ENCODE results near the gene SELENOK.

SELENOK gene

DNA sequence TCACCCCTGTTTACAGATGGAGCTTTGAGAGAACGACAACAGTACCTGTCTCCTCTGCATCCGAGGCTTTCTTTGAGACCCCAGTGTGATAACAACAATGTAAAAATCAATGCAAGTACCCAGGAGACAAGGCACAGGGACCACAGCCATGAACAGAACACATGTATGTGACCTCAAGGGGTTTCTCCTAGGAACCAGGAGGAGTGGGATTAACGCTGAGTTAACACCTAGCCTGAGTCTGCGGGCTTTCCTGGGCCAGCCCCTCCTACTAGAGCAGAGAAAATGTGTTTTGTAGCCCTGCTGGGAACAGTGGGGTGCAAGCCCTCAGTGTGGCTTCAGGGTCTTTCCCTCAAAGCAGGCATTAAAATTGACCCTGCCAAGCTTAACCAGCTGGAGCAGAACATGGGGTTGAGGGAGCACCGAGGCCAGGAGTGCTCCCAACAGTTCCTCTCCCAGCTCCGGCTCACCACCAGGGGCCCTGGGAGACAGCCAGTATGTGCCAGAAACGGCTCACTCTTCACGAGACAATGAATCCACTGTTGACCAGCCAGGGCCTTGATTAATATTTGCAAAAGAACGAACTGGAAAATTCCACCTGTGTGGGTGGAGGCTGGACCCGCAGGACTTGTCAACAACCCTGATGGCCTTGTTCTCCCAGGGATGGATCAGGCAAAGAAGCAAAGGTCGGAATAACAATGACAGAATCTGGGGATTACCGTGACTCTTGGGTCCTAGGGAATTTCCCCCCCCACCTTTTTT lies 49.0 kb downstream of the SELENOK start:
- TF ChIP-seq SUZ12 (IDR thresholded peaks at IDR 0.05; ENCODE audit: extremely low read depth, insufficient read depth, insufficient read length), result no peak
- TF ChIP-seq YY1 (IDR thresholded peaks at IDR 0.05; ENCODE audit: insufficient read depth, insufficient read length), result no peak
- TF ChIP-seq ZNF274 (IDR thresholded peaks at IDR 0.05; ENCODE audit: low read depth, low read length), result no peak
- Histone ChIP-seq H3K4me3 (ENCODE audit: insufficient read length, low read depth) (no peak overlapping the region), H3K9me3 (ENCODE audit: insufficient read depth, low read length) (no peaks in the 10 kb centered on the region), H3K27me3 (ENCODE audit: insufficient read depth, insufficient read length) (peaks cover 8% of the 10 kb centered on the region), H3K4me1 (ENCODE audit: insufficient read depth, insufficient read length) (peaks cover 26% of the 10 kb centered on the region), H3K9ac (ENCODE audit: insufficient read length, low read depth) (peak overlapping the region; percentile 39), H3K36me3 (ENCODE audit: insufficient read depth, insufficient read length, low read length) (peaks cover 22% of the 10 kb centered on the region)
- DNase-seq (ENCODE audit: low read depth, low spot score), result no peak

DNA sequence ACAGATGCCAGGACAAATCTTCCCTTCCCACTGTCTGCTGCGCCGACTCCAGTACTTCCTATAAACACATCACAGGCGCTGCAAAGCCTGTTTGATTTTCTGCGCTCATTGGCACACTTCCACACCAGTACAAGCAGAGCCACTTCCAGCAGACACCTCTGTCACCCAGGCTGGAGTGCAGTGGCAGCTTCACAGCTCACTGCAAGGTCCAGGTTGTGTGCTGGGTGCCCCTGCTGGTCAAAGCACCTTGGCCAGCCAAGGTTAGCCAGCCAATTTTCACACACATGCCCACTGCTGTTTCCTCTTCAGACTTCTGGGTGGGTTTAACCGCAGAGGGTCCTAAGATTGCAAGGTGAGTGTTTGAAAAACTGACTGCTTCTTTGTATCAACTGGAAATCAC lies 50.4 kb downstream of the SELENOK start:
- Histone ChIP-seq H3K27me3 (ENCODE audit: insufficient read depth, insufficient read length) (no peaks in the 10 kb centered on the region), H3K4me3 (ENCODE audit: insufficient read length, low read depth) (no peak overlapping the region), H3K9me3 (ENCODE audit: insufficient read depth, low read length) (no peaks in the 10 kb centered on the region), H3K9ac (ENCODE audit: insufficient read length, low read depth) (no peak overlapping the region), H3K4me1 (ENCODE audit: insufficient read depth, insufficient read length) (peaks cover 26% of the 10 kb centered on the region), H3K36me3 (ENCODE audit: insufficient read depth, insufficient read length, low read length) (peaks cover 26% of the 10 kb centered on the region)
- DNase-seq (ENCODE audit: low read depth, low spot score), result no peak
- TF ChIP-seq SUZ12 (IDR thresholded peaks at IDR 0.05; ENCODE audit: extremely low read depth, insufficient read depth, insufficient read length) (no peak), YY1 (IDR thresholded peaks at IDR 0.05; ENCODE audit: insufficient read depth, insufficient read length) (no peak), ZNF274 (IDR thresholded peaks at IDR 0.05; ENCODE audit: low read depth, low read length) (no peak)

DNA sequence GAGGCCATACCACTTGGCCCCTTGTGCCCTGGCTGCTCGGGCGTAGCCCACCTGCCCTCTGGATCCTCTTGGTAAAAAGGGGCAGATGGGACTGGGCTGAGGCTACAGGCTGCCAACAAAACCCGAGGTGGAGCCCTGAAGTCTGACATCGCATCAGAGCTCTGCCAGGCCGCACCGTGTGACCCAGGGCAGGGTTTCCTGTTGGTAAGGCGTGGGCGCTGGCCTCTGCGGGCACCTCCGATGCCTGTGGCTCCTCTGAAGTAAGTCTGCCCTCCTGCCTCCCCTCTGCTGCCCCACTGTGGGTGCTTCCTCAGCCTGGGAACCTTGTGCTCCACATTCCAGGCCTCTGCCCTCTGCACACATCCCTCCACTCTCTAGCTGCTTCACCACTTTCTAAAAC lies 54.3 kb downstream of the SELENOK start:
- no peak overlapping the region for H3K9ac ChIP-seq (ENCODE audit: insufficient read length, low read depth)
- DNase-seq (ENCODE audit: low read depth, low spot score), result no peak
- no peak overlapping the region for H3K4me3 ChIP-seq (ENCODE audit: insufficient read length, low read depth)
- H3K36me3 ChIP-seq (ENCODE audit: insufficient read depth, insufficient read length, low read length), result peaks cover 30% of the 10 kb centered on the region
- peaks cover 2% of the 10 kb centered on the region for H3K4me1 ChIP-seq (ENCODE audit: insufficient read depth, insufficient read length)
- TF ChIP-seq YY1 (IDR thresholded peaks at IDR 0.05; ENCODE audit: insufficient read depth, insufficient read length) (no peak), SUZ12 (IDR thresholded peaks at IDR 0.05; ENCODE audit: extremely low read depth, insufficient read depth, insufficient read length) (no peak), ZNF274 (IDR thresholded peaks at IDR 0.05; ENCODE audit: low read depth, low read length) (no peak)
- H3K9me3 ChIP-seq (ENCODE audit: insufficient read depth, low read length), result no peaks in the 10 kb centered on the region
- no peaks in the 10 kb centered on the region for H3K27me3 ChIP-seq (ENCODE audit: insufficient read depth, insufficient read length)

DNA sequence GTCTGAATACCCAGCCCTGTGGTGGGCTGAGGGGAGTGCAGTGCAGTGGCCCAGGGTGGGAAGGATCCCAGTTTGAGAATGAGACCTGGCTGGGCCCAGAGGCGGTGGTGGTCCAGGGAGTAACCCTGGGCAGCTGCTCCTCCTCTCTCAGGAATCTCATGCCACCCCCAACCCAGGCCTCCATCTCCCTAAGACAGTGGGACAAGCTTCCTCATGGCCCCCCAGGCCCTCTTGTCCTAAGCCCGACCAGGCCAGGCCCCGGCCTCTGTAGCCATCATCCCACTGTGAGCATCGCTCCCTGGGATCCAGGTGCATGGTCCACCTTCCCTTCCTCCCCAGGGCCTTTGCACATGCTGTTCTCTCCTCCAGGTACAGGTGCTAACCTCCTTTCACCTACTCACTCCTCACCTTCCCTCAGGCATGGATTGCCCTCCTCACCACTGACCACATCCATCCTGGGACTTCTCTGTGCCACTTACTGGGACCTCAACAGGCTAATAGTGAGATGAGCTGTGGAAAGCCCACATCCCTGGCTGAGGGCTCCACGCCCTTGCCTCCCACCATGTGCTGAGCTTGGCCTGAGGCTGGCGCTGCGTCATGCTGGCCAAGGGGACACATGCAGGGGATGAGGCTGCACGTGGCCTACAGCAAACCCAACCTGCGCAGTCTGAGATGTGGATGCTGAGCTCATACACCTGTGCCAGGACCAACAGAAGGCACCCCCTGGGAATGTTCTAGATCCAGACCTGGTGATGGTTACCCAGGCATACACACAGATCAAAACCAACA lies 55.4 kb downstream of the SELENOK start:
- no peaks in the 10 kb centered on the region for H3K9me3 ChIP-seq (ENCODE audit: insufficient read depth, low read length)
- TF ChIP-seq SUZ12 (IDR thresholded peaks at IDR 0.05; ENCODE audit: extremely low read depth, insufficient read depth, insufficient read length) (no peak), YY1 (IDR thresholded peaks at IDR 0.05; ENCODE audit: insufficient read depth, insufficient read length) (no peak), ZNF274 (IDR thresholded peaks at IDR 0.05; ENCODE audit: low read depth, low read length) (no peak)
- no peak overlapping the region for H3K9ac ChIP-seq (ENCODE audit: insufficient read length, low read depth)
- no peaks in the 10 kb centered on the region for H3K4me1 ChIP-seq (ENCODE audit: insufficient read depth, insufficient read length)
- peaks cover 30% of the 10 kb centered on the region for H3K36me3 ChIP-seq (ENCODE audit: insufficient read depth, insufficient read length, low read length)
- no peak overlapping the region for H3K4me3 ChIP-seq (ENCODE audit: insufficient read length, low read depth)
- H3K27me3 ChIP-seq (ENCODE audit: insufficient read depth, insufficient read length), result no peaks in the 10 kb centered on the region
- no peak for DNase-seq (ENCODE audit: low read depth, low spot score)

DNA sequence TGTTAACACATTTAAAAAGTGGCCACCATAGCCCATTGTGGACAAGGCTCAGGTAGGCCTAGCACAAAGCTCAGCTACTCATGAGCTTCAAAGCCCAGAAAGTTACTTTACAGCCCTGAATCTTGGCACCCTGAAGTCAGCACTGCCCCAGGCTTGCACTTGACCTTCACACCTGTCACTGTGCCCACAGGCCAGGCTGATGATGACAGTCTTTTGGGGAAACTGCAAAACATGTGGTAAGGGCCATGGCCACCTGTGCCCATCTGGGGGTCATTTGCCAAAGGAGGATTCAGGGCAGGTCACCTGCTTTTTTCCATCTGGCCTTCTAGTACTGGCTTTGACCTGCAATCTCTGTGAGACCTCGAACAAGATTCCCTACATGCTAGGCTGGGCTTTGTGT lies 56.4 kb downstream of the SELENOK start:
- no peak for DNase-seq (ENCODE audit: low read depth, low spot score)
- TF ChIP-seq YY1 (IDR thresholded peaks at IDR 0.05; ENCODE audit: insufficient read depth, insufficient read length) (no peak), SUZ12 (IDR thresholded peaks at IDR 0.05; ENCODE audit: extremely low read depth, insufficient read depth, insufficient read length) (no peak), ZNF274 (IDR thresholded peaks at IDR 0.05; ENCODE audit: low read depth, low read length) (no peak)
- H3K4me1 ChIP-seq (ENCODE audit: insufficient read depth, insufficient read length), result no peaks in the 10 kb centered on the region

DNA sequence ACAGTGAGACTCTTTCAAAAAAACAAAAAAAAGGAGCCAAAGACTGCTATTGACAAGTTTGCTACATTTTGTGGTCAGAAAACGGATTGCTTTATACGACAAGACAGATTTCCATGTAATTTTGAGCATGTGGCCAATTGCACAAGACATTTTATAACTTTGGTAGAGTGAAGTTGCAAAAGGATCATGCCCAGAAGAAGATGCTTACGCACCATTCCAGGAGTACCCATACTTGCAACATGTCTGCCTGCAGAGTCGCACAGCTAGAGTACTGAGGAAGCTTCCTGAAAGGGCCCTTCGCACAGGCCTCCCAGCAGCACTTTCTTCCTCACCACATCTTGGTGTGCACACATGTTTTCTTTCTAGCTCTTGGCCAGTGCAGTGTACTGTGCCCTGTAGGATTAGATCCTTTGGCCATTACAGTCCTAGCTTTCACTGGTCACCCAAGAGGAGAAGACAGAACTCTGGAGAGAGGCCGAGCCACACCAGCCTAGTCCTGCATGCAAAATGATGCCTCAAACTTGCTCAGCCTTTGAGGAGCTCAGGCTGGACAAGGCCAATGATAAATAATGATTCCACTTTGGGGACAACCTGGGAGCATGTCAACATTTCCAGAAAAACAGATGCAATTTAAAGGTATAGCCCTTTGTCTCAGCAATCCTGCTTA lies 57.1 kb downstream of the SELENOK start:
- no peak for DNase-seq (ENCODE audit: low read depth, low spot score)
- no peak for TF ChIP-seq ZNF274 (IDR thresholded peaks at IDR 0.05; ENCODE audit: low read depth, low read length)
- no peak for TF ChIP-seq YY1 (IDR thresholded peaks at IDR 0.05; ENCODE audit: insufficient read depth, insufficient read length)
- no peak for TF ChIP-seq SUZ12 (IDR thresholded peaks at IDR 0.05; ENCODE audit: extremely low read depth, insufficient read depth, insufficient read length)
- Histone ChIP-seq H3K4me1 (ENCODE audit: insufficient read depth, insufficient read length) (no peaks in the 10 kb centered on the region), H3K4me3 (ENCODE audit: insufficient read length, low read depth) (no peak overlapping the region), H3K27me3 (ENCODE audit: insufficient read depth, insufficient read length) (no peaks in the 10 kb centered on the region), H3K9ac (ENCODE audit: insufficient read length, low read depth) (no peak overlapping the region), H3K9me3 (ENCODE audit: insufficient read depth, low read length) (no peaks in the 10 kb centered on the region), H3K36me3 (ENCODE audit: insufficient read depth, insufficient read length, low read length) (peaks cover 25% of the 10 kb centered on the region)

More for the DNA sequence above, 56.4 kb downstream of the SELENOK start:
- peaks cover 28% of the 10 kb centered on the region for H3K36me3 ChIP-seq (ENCODE audit: insufficient read depth, insufficient read length, low read length)
- H3K9me3 ChIP-seq (ENCODE audit: insufficient read depth, low read length), result no peaks in the 10 kb centered on the region
- H3K9ac ChIP-seq (ENCODE audit: insufficient read length, low read depth), result no peak overlapping the region
- no peaks in the 10 kb centered on the region for H3K27me3 ChIP-seq (ENCODE audit: insufficient read depth, insufficient read length)
- H3K4me3 ChIP-seq (ENCODE audit: insufficient read length, low read depth), result no peak overlapping the region
